NB4 (cell line): Measurements from ENCODE around the gene HIGD1A.

ENCODE experiments used
- DNase-seq: peaks from one replicate; pipeline ENCODE4 v3.0.0; 2010; ENCODE audit warnings: low read depth
- H3K4me3 ChIP-seq: one replicate; pipeline ENCODE4 v1.5.1; 2011; ENCODE audit warnings: mild to moderate bottlenecking, low read depth, low read length, moderate library complexity
- MYC ChIP-seq: IDR thresholded peaks from 2 replicates; pipeline ENCODE4 v1.6.1; 2011; ENCODE audit warnings: low read depth, low read length
- POLR2A ChIP-seq: IDR thresholded peaks from 2 replicates; pipeline ENCODE4 v1.6.1; 2011; ENCODE audit warnings: mild to moderate bottlenecking; ENCODE audit not compliant: insufficient read length; ENCODE audit errors: extremely low read depth
- TF ChIP-seq, protein P1 (sequence below): IDR thresholded peaks from one replicate; pipeline ENCODE4 v1.5.1; 2012; ENCODE audit warnings: low read depth, low read length
- TF ChIP-seq, protein P2 (sequence below): IDR thresholded peaks from 2 replicates; pipeline ENCODE4 v1.6.1; 2011; ENCODE audit warnings: low read depth, low read length

HIGD1A gene

DNA sequence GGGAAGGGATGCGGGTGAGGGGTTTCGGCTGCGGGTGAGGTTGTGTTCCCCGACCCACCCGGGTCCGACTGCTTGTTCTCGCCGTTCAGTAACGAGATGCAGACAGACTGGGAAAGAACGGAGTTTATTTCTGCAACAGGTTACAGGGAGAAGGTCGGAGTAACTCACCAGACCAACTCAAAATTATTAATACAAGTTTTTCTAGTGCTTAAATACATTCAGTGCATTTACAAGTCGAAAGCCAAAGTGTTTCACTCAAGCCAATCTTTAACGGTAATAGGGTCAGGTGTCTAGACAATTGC is 492 bp upstream of the HIGD1A start:
- no peak for DNase-seq
- peak overlapping the region; percentile 69 for H3K4me3 ChIP-seq
- TF ChIP-seq, protein P1, sequence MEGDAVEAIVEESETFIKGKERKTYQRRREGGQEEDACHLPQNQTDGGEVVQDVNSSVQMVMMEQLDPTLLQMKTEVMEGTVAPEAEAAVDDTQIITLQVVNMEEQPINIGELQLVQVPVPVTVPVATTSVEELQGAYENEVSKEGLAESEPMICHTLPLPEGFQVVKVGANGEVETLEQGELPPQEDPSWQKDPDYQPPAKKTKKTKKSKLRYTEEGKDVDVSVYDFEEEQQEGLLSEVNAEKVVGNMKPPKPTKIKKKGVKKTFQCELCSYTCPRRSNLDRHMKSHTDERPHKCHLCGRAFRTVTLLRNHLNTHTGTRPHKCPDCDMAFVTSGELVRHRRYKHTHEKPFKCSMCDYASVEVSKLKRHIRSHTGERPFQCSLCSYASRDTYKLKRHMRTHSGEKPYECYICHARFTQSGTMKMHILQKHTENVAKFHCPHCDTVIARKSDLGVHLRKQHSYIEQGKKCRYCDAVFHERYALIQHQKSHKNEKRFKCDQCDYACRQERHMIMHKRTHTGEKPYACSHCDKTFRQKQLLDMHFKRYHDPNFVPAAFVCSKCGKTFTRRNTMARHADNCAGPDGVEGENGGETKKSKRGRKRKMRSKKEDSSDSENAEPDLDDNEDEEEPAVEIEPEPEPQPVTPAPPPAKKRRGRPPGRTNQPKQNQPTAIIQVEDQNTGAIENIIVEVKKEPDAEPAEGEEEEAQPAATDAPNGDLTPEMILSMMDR, result no peak
- TF ChIP-seq MYC, result no peak

GRCh38 chr3:42803414-42804105 is 730 bp downstream of the HIGD1A start:
- H3K4me3 ChIP-seq, result peak overlapping the region; percentile 89
- peak; percentile 66 for DNase-seq
- no peak for TF ChIP-seq MYC
- TF ChIP-seq, protein P2, sequence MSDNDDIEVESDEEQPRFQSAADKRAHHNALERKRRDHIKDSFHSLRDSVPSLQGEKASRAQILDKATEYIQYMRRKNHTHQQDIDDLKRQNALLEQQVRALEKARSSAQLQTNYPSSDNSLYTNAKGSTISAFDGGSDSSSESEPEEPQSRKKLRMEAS, result no peak
- TF ChIP-seq POLR2A, result no peak
- TF ChIP-seq, protein P1, result no peak

DNA sequence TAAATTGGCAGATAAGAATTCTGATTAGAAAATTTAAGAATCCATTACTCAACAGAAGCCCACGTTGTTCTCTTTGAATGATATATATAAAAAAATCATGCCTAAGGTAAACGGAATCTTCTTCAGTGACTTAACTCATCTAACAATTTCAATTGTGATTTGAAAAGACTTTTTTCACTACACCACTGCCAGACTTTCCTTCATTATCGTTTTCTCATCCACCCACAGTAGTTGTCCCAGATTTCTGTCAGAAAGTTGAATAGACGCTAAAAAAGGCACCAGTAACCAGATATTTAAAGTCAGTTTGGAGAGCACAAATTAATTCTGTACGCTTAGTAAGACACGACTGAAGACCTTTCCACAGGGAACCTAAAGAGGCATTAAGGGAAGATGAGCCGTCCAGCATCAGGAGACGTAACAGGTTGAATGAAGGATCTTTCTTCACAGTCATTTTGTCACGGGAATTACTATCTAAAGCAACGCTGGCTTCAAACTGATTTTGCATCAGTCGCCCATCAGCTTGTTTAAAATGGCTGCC is 1.3 kb downstream of the HIGD1A start:
- peak overlapping the region; percentile 89 for H3K4me3 ChIP-seq
- no peak for DNase-seq
- TF ChIP-seq, protein P1, result no peak
- no peak for TF ChIP-seq POLR2A
- TF ChIP-seq, protein P2, result no peak
- no peak for TF ChIP-seq MYC

DNA sequence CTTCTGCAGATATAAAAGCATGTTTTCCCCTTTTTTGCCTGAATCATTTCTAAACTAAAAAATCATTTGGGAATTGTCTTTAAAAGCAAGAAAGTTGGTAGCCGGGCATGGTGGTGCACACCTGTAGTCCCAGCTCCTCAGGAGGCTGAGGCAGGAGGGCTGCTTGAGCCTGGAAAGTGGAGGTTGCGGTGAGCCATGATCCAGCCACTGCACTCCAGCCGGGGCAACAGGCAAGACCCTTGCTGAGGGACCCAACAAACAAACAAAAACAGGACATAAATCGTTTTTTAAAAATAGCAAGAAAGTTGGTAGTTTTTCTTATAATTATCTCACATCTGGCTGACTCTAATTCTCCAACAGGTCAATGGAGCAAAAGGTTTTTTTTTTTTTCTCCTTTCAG is 2.5 kb downstream of the HIGD1A start:
- no peak for DNase-seq
- no peak overlapping the region for H3K4me3 ChIP-seq
- no peak for TF ChIP-seq POLR2A
- TF ChIP-seq, protein P1, result no peak
- no peak for TF ChIP-seq MYC
- TF ChIP-seq, protein P2, result no peak

DNA sequence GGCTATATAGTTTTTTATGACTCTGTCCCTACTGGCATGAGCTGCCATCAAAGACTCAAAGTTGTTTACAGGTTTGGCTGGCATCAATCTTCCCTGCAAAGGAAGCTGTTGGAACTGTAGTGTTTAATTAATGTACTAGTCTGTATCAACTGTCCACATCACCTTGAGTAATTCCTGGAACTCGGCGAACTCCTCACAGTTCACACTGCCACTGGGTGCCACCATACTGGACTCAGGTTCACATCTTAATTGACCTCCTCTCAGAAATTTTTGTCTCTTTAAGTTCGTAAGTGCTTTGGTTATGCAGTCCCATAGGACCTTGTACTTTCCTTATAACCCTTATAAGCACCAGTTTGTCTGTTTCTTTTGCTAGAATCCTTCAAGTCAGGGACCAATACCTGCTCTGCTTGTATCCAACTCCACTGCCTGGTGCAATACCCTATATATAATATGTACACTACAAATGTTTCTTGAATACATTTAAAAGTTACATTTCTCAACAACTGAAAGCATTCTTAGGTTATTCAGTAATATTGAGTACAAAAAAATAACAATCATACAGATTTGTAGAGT is 3.2 kb downstream of the HIGD1A start:
- TF ChIP-seq MYC, result no peak
- no peak for TF ChIP-seq POLR2A
- H3K4me3 ChIP-seq, result no peak overlapping the region
- no peak for DNase-seq

DNA sequence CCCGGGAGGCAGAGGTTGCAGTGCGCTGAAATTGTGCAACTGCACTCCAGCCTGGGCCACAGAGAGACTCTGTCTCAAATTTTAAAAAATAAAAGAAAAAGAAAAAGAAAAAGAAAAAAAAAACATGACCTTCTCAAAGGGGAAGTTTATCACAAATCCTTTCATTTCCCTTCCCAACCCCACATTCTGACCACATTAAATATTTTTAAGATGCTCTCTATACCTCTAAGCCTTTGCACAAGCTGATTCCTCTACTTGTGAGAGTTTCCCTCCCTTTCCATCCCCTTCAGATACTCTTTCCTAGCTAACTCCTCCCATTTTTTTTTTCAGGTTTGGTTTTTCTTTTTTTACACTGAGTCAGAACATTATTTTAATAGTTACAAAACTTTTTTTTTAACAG is 4.0 kb downstream of the HIGD1A start:
- TF ChIP-seq MYC, result no peak
- TF ChIP-seq POLR2A, result no peak
- TF ChIP-seq, protein P2, result no peak
- TF ChIP-seq, protein P1, result no peak
- no peak for DNase-seq

More for the DNA sequence above, 4.0 kb downstream of the HIGD1A start:
- H3K4me3 ChIP-seq, result no peak overlapping the region
